GM18498 (cell line): Measurements from ENCODE around the gene ADCYAP1.

Experiments used
- ATAC-seq: cut with Tn5 transposase; IDR thresholded peaks from one replicate; pipeline ENCODE4 v1.9.1; 2021; ENCODE audit warnings: mild to moderate bottlenecking, moderate library complexity; ENCODE audit not compliant: unreplicated experiment

The ADCYAP1 gene

GRCh38 chr18:908758-909724 is 4.4 kb downstream of the ADCYAP1 start:
- ATAC-seq: no peak

GRCh38 chr18:910247-910646 is 5.6 kb downstream of the ADCYAP1 start:
- no peak for ATAC-seq

- ATAC-seq: no peak
These were observed 6.4 kb downstream of the ADCYAP1 start for GRCh38 chr18:911025-911424.

GRCh38 chr18:911486-911885 is 6.8 kb downstream of the ADCYAP1 start:
- no peak for ATAC-seq

- ATAC-seq: no peak
These were observed 11.9 kb downstream of the ADCYAP1 start for GRCh38 chr18:916562-916961.

GRCh38 chr18:919078-919477 is 14.4 kb downstream of the ADCYAP1 start:
- no peak for ATAC-seq

- ATAC-seq: no peak
These were observed 18.6 kb downstream of the ADCYAP1 start for GRCh38 chr18:923144-923866.

- ATAC-seq: no peak
These were observed 20.3 kb downstream of the ADCYAP1 start for GRCh38 chr18:924987-925386.

GRCh38 chr18:926946-927345 is 22.3 kb downstream of the ADCYAP1 start:
- no peak for ATAC-seq

GRCh38 chr18:933082-933481 is 28.4 kb downstream of the ADCYAP1 start:
- no peak for ATAC-seq

- no peak for ATAC-seq
These were observed 30.0 kb downstream of the ADCYAP1 start for GRCh38 chr18:934518-935133.

- no peak for ATAC-seq
These were observed 32.3 kb downstream of the ADCYAP1 start for GRCh38 chr18:936941-937340.

GRCh38 chr18:939166-939565 is 34.5 kb downstream of the ADCYAP1 start:
- ATAC-seq: no peak

- no peak for ATAC-seq
These were observed 35.3 kb downstream of the ADCYAP1 start for GRCh38 chr18:939958-940357.

- ATAC-seq: no peak
These were observed 36.7 kb downstream of the ADCYAP1 start for GRCh38 chr18:941331-941730.

- ATAC-seq: no peak
These were observed 39.8 kb downstream of the ADCYAP1 start for GRCh38 chr18:944440-944839.

- ATAC-seq: no peak
These were observed 45.3 kb downstream of the ADCYAP1 start for GRCh38 chr18:949724-950631.

GRCh38 chr18:950882-951495 is 46.3 kb downstream of the ADCYAP1 start:
- no peak for ATAC-seq

- ATAC-seq: no peak
These were observed 50.9 kb downstream of the ADCYAP1 start for GRCh38 chr18:955384-956066.

GRCh38 chr18:957829-958228 is 53.2 kb downstream of the ADCYAP1 start:
- no peak for ATAC-seq
